Epidermal melanocyte (primary cell): ENCODE data around the gene CYTH4.
"Not testable (repeated sequence)": the region's sequence is repeated elsewhere in the genome, so short reads cannot be mapped to it uniquely, and the experiment has no call there.

Source experiments
- DNase-seq: peaks from one replicate; pipeline ENCODE4 v3.0.0; 2011; ENCODE audit warnings: low spot score; ENCODE audit not compliant: insufficient read length

The CYTH4 gene

GRCh38 chr22:37248251-37248650, 34.1 kb upstream of the CYTH4 start:
- DNase-seq = no peak

GRCh38 chr22:37249986-37250385, 32.3 kb upstream of the CYTH4 start:
- DNase-seq = no peak

- DNase-seq = not testable (repeated sequence)
Observed at GRCh38 chr22:37251836-37252235, 30.5 kb upstream of the CYTH4 start.

- DNase-seq = no peak
Observed at GRCh38 chr22:37253126-37253660, 29.1 kb upstream of the CYTH4 start.

- DNase-seq = no peak
Observed at GRCh38 chr22:37254209-37254866, 28.0 kb upstream of the CYTH4 start.

GRCh38 chr22:37254867-37255233, 27.5 kb upstream of the CYTH4 start:
- DNase-seq = no peak

GRCh38 chr22:37255558-37256006, 26.7 kb upstream of the CYTH4 start:
- no peak for DNase-seq

GRCh38 chr22:37256075-37256726, 26.1 kb upstream of the CYTH4 start:
- no peak for DNase-seq

- DNase-seq = no peak
Observed at GRCh38 chr22:37258005-37258752, 24.1 kb upstream of the CYTH4 start.

- DNase-seq = no peak
Observed at GRCh38 chr22:37258753-37259401, 23.4 kb upstream of the CYTH4 start.

- no peak for DNase-seq
Observed at GRCh38 chr22:37259540-37260029, 22.7 kb upstream of the CYTH4 start.

- DNase-seq = no peak
Observed at GRCh38 chr22:37260155-37260795, 22.0 kb upstream of the CYTH4 start.

GRCh38 chr22:37260901-37261336, 21.4 kb upstream of the CYTH4 start:
- DNase-seq = no peak

GRCh38 chr22:37262346-37262745, 20.0 kb upstream of the CYTH4 start:
- no peak for DNase-seq

GRCh38 chr22:37263966-37264887, 18.1 kb upstream of the CYTH4 start:
- DNase-seq = no peak

GRCh38 chr22:37266581-37267134, 15.7 kb upstream of the CYTH4 start:
- no peak for DNase-seq

- DNase-seq = no peak
Observed at GRCh38 chr22:37267135-37267587, 15.1 kb upstream of the CYTH4 start.

GRCh38 chr22:37267661-37268413, 14.5 kb upstream of the CYTH4 start:
- no peak for DNase-seq
